ENCODE measurements around the gene P2RY11.

The P2RY11 gene

DNA sequence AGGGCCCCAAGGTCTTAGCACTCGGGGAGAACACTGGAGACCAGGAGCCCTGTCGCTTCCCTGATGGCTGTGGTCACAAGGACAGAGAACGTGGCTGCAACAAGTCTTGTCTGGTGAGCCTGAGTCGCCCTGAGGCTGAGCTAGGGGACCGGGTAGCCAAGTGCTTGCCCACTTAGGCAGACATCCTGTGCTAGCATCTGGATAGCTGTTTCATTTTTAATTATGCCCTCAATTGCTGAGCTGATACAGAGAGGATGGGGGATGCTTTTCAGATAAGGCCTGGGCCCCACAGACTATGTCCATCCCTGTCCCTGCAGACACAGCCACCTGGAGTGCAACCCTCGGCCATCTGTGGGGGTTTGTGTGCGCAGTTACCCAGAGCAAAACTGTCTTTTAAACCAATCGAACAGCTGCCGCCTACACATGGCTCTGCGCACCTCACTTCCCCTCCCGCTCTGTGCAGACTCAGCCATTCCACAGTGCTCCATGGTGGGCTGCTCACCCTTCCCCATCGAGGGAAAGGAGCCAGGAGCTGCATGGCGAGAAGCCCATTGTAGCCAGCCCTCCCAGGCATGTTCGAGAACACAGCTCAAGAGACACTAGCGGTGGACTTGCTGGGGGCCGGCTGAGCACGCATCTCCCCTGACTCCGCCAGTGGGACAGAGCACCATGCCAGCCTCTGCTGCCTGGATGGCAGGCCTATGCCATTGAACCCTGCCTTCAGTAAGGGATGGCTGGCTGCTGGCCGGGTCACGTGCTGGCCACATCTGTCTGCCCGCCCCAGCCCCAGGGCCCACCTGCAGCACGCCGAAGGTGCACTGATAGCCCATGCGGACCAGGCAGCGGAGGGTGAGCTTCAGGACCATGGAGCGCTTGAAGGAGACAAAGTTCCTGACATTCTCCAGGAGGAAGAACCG is 27.6 kb downstream of the P2RY11 start:
- TF ChIP-seq, protein P1, sequence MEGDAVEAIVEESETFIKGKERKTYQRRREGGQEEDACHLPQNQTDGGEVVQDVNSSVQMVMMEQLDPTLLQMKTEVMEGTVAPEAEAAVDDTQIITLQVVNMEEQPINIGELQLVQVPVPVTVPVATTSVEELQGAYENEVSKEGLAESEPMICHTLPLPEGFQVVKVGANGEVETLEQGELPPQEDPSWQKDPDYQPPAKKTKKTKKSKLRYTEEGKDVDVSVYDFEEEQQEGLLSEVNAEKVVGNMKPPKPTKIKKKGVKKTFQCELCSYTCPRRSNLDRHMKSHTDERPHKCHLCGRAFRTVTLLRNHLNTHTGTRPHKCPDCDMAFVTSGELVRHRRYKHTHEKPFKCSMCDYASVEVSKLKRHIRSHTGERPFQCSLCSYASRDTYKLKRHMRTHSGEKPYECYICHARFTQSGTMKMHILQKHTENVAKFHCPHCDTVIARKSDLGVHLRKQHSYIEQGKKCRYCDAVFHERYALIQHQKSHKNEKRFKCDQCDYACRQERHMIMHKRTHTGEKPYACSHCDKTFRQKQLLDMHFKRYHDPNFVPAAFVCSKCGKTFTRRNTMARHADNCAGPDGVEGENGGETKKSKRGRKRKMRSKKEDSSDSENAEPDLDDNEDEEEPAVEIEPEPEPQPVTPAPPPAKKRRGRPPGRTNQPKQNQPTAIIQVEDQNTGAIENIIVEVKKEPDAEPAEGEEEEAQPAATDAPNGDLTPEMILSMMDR (IDR thresholded peaks at IDR 0.05; ENCODE audit: borderline replicate concordance, control extremely low read depth, extremely low read depth, insufficient read depth, missing control alignments), result no peak
- no peak for DNase-seq (ENCODE audit: low spot score)
- in situ Hi-C loops (cut with MboI; ENCODE audit: low sequenced_read_pairs, unreplicated experiment), result no loop called here

DNA sequence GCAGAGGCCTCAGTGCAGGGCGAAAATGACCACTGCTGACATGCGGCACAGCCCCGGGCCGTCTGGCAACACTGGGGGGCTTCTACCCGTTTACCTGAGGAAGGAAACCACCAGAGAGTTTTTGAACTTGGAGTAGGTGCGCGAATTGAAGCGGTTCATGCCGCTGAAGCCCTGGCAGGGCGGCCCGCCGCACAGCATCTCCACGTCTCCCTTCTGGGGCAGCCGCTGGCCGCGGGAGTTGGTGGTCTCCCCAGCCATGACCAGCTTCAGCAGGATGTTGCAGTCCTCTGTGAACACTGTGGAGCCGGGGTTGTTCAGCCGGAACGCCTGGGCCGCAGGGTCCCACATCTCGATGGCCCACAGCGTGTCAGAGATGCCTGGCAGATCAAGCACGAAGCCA is 28.5 kb downstream of the P2RY11 start:
- in situ Hi-C loops (cut with MboI; ENCODE audit: low sequenced_read_pairs, unreplicated experiment), result no loop called here
- TF ChIP-seq, protein P1 (IDR thresholded peaks at IDR 0.05; ENCODE audit: borderline replicate concordance, control extremely low read depth, extremely low read depth, insufficient read depth, missing control alignments), result no peak
- DNase-seq (ENCODE audit: low spot score), result no peak

DNA sequence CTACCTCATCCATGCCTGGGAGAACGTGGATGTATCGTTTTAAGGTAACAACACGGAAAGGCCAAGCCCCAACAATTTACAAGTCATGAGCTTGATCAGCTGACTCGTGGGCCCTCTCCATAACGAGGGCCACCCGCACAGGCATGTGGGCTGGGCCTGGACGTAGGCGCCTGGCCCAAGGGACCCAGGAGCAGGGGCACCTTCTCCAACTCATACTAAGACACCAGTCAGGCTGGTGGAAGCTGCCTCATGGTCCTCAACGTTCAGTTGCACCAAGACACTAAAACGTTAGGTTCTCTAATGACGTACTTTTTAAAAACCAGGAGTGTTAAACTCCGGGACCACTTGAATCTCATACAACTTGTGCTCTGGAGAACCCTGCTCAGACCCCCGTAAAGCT is 30.0 kb downstream of the P2RY11 start:
- in situ Hi-C loops (cut with MboI; ENCODE audit: low sequenced_read_pairs, unreplicated experiment), result no loop called here
- no peak for DNase-seq (ENCODE audit: low spot score)

DNA sequence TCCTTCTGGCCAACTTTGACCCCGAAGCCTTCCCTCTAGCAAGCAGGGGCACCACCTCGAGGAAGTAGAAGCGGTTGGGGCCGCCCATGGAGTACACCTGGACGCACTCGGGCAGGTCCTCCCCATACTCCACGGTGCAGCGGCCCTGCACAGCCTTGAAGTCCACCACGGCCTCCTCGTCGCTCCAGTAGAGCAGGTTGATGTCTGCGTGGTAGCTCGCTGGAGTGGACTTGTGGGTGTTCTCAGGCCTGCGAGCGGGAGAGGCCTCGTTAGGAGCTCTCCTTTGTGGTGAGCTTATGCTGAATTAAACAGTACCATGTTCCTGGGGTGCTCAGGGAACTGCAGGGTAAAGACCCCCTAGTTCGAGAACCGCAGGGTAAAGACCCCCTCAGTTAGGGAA is 30.5 kb downstream of the P2RY11 start:
- TF ChIP-seq, protein P1 (IDR thresholded peaks at IDR 0.05; ENCODE audit: borderline replicate concordance, control extremely low read depth, extremely low read depth, insufficient read depth, missing control alignments), result no peak
- in situ Hi-C loops (cut with MboI; ENCODE audit: low sequenced_read_pairs, unreplicated experiment), result no loop called here
- no peak for DNase-seq (ENCODE audit: low spot score)

More for the DNA sequence above, 30.0 kb downstream of the P2RY11 start:
- TF ChIP-seq, protein P1 (IDR thresholded peaks at IDR 0.05; ENCODE audit: borderline replicate concordance, control extremely low read depth, extremely low read depth, insufficient read depth, missing control alignments), result no peak

DNA sequence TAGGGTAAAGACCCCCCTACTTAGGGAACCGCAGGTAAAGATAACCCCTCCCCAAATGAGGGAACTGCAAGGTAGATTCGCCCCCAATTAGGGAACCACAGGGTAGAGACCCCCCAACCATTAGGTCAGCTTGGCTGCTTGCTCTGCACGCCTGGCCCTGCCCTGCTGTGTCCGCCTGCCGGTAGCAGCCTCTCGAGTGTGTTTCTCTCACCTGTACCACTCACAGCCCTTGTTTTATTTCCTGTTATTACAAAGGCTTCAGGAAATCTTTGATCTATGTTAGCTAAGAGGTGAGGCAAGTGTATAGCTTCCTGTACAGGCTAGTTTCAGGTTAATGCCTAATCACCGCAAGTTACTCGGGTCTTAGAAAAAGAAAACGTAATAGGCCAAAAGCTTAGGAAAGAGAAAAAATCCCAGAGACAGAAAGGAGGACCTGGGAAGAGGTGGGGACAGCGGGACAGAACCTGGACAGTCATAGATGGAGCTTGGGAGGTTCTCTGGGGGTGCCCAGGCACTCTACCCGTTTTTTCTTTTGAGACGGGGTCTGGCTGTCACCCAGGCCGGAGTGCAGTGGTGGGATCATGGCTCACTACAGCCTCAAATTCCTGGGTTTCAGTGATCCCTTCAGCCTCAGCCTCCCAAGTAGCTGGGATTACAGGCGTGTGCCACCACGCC is 31.3 kb downstream of the P2RY11 start:
- TF ChIP-seq, protein P1 (IDR thresholded peaks at IDR 0.05; ENCODE audit: borderline replicate concordance, control extremely low read depth, extremely low read depth, insufficient read depth, missing control alignments), result no peak
- in situ Hi-C loops (cut with MboI; ENCODE audit: low sequenced_read_pairs, unreplicated experiment), result no loop called here
- DNase-seq (ENCODE audit: low spot score), result no peak

DNA sequence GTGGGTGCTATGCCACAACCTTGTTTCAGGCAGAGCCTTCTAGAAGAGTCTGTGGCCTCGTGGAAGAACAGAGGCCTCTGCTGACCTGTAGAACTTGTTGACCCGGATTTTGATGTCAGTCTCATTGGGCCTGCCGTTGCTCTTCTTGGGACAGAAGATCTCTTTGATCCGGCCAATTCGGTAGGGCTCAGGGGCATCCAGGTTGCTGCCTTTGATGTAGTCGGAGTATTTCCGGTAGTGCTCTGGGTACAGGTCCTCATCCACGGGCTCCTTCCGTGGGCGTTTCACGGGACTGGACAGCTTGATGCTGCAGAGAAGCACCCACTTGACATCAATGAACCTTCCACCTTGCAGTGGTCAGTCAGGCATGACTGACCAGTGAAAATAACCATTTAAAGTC is 32.2 kb downstream of the P2RY11 start:
- DNase-seq (ENCODE audit: low spot score), result no peak
- TF ChIP-seq, protein P1 (IDR thresholded peaks at IDR 0.05; ENCODE audit: borderline replicate concordance, control extremely low read depth, extremely low read depth, insufficient read depth, missing control alignments), result no peak
- in situ Hi-C loops (cut with MboI; ENCODE audit: low sequenced_read_pairs, unreplicated experiment), result no loop called here

All from GM13976 (cell line).